GM12878 (cell line): ENCODE data around the gene TBX10. TPM values are rescaled to one million over a fixed set of nuclear protein-coding genes. Genes with fewer than 3 reads are reported as not detected.
A peak's percentile ranks its signal among the peaks of the same experiment; 100 is the strongest.

ENCODE experiments used
- CBX5 ChIP-seq: sonication (generic); IDR thresholded peaks from 2 replicates; pipeline ENCODE4 v1.6.1; 2016; ENCODE audit warnings: low read depth, moderate library complexity, mild to moderate bottlenecking, inconsistent platforms
- CTCF ChIP-seq, 3 experiments: IDR thresholded peaks in 2 of 3; conservative IDR thresholded peaks in 1 of 3; 2 replicates each; pipeline ENCODE4 v1.5.1; 2011; ENCODE audit warnings: low read depth in 3 of 3, low read length in 3 of 3, mild to moderate bottlenecking in 3 of 3, control low read depth in 2 of 3, moderate library complexity in 2 of 3, inconsistent platforms in 1 of 3, mixed read lengths in 1 of 3; ENCODE audit not compliant: control insufficient read depth in 2 of 3, insufficient read depth in 1 of 3; ENCODE audit errors: extremely low read depth in 1 of 3
- EGR1 ChIP-seq, 2 experiments: IDR thresholded peaks; 1 replicate in 1 of 2; 2 replicates in 1 of 2; pipeline ENCODE4 v1.6.1; 2011 to 2012; ENCODE audit warnings: low read depth in 2 of 2, low read length in 2 of 2, borderline replicate concordance in 1 of 2, mild to moderate bottlenecking in 1 of 2, moderate library complexity in 1 of 2
- MLLT1 ChIP-seq: fragments of 450-650 bp; IDR thresholded peaks from 2 replicates; pipeline ENCODE4 v1.6.1; 2016; ENCODE audit warnings: mild to moderate bottlenecking
- PAX5 ChIP-seq: IDR thresholded peaks from 2 replicates; pipeline ENCODE4 v1.6.1; 2011; ENCODE audit warnings: low read depth, low read length, borderline replicate concordance
- POLR2AphosphoS5 ChIP-seq: IDR thresholded peaks from 2 replicates; pipeline ENCODE4 v1.6.1; 2011; ENCODE audit warnings: mild to moderate bottlenecking, low read length, inconsistent platforms
- STAT1 ChIP-seq: fragments of 450-650 bp; conservative IDR thresholded peaks from 2 replicates; pipeline ENCODE4 v1.6.1; 2014; ENCODE audit warnings: antibody characterized with exemption, mild to moderate bottlenecking
- SUZ12 ChIP-seq: fragments of 200-600 bp; sonication (generic); IDR thresholded peaks from one replicate; pipeline ENCODE4 v1.6.1; 2018; ENCODE audit warnings: antibody characterized with exemption, mild to moderate bottlenecking; ENCODE audit not compliant: unreplicated experiment
- ZNF207 ChIP-seq: fragments of 450-650 bp; IDR thresholded peaks from 2 replicates; pipeline ENCODE4 v1.6.1; 2014; ENCODE audit warnings: antibody characterized with exemption, mild to moderate bottlenecking, borderline replicate concordance
- ZNF24 ChIP-seq: fragments of 450-650 bp; IDR thresholded peaks from 2 replicates; pipeline ENCODE4 v1.6.1; 2017; ENCODE audit warnings: antibody characterized with exemption, mild to moderate bottlenecking
- ZNF592 ChIP-seq: fragments of 450-650 bp; IDR thresholded peaks from 2 replicates; pipeline ENCODE4 v1.6.1; 2017; ENCODE audit warnings: mild to moderate bottlenecking, moderate library complexity
- polyA plus RNA-seq, 11 experiments: library from polyadenylated mRNA; depleted of rRNA in 4 of 11; unstranded in 6 of 11; stranded (reverse) in 5 of 11; fragments of >200 nt; fragmentation: Nextera tagmentation in 4 of 11; fragmentation: Illumina TruSeq in 1 of 11; extraction: Ambion mirVana in 4 of 11; extraction: Trizol in 1 of 11; gene quantifications; 1 replicate in 1 of 11; 2 replicates in 10 of 11; pipeline versions ENCODE4 v1.2.1 to v1.2.3, GENCODE V29; 2011 to 2016; ENCODE audit warnings: inconsistent platforms in 2 of 11, missing spikeins in 2 of 11, low read depth in 1 of 11
- total RNA-seq, 4 experiments: library from RNA; depleted of rRNA in 3 of 4; stranded (reverse); fragments of >200 nt in 3 of 4; fragmentation: Illumina TruSeq in 1 of 4; extraction: Trizol in 1 of 4; gene quantifications; 2 replicates each; pipeline versions ENCODE4 v1.2.1 to v1.2.3, GENCODE V29; 2013 to 2021
- TF ChIP-seq, protein P1 (sequence below): fragments of 450-650 bp; IDR thresholded peaks from 2 replicates; pipeline ENCODE4 v1.6.1; 2017; ENCODE audit warnings: antibody characterized with exemption, mild to moderate bottlenecking, moderate library complexity
- TF ChIP-seq, protein P2 (sequence below): fragments of 450-650 bp; IDR thresholded peaks from 2 replicates; pipeline ENCODE4 v1.6.1; 2017; ENCODE audit warnings: mild to moderate bottlenecking, moderate library complexity

Gene TBX10
- total and polyA plus RNA-seq, 10 of the 15 experiments (the other 5 are each of a cell fraction or from before 2014, with no cell fraction given): 0.10 to 0.44 (median 0.20) TPM; not detected in 4

- TF ChIP-seq CTCF (IDR thresholded peaks at IDR 0.05 in 2 of 3, conservative IDR thresholded peaks at IDR 0.05 in 1 of 3; ENCODE audit: control insufficient read depth in 2 of 3, extremely low read depth in 1 of 3, insufficient read depth in 1 of 3, low read depth in 3 of 3, low read length in 3 of 3) (peak; percentile 47 to 79 (median 73)), SUZ12 (no peak), ZNF207 (no peak; the same call in 1 of the 2 replicates), ZNF24 (no peak), POLR2AphosphoS5 (peak; percentile 83), STAT1 (no peak), CBX5 (no peak), PAX5 (0 out of 2 replicates have a peak, but pooled peaks have one; percentile 10), ZNF592 (no peak), MLLT1 (peak; percentile 70; the same call in 1 of the 2 replicates), EGR1 (IDR thresholded peaks at IDR 0.05; ENCODE audit: borderline replicate concordance in 1 of 2, low read depth in 2 of 2, low read length in 2 of 2) (peak; percentile 19 to 63; a peak in 2 of 3 replicates)
- TF ChIP-seq, protein P1, sequence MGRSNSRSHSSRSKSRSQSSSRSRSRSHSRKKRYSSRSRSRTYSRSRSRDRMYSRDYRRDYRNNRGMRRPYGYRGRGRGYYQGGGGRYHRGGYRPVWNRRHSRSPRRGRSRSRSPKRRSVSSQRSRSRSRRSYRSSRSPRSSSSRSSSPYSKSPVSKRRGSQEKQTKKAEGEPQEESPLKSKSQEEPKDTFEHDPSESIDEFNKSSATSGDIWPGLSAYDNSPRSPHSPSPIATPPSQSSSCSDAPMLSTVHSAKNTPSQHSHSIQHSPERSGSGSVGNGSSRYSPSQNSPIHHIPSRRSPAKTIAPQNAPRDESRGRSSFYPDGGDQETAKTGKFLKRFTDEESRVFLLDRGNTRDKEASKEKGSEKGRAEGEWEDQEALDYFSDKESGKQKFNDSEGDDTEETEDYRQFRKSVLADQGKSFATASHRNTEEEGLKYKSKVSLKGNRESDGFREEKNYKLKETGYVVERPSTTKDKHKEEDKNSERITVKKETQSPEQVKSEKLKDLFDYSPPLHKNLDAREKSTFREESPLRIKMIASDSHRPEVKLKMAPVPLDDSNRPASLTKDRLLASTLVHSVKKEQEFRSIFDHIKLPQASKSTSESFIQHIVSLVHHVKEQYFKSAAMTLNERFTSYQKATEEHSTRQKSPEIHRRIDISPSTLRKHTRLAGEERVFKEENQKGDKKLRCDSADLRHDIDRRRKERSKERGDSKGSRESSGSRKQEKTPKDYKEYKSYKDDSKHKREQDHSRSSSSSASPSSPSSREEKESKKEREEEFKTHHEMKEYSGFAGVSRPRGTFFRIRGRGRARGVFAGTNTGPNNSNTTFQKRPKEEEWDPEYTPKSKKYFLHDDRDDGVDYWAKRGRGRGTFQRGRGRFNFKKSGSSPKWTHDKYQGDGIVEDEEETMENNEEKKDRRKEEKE: no peak
- TF ChIP-seq, protein P2, sequence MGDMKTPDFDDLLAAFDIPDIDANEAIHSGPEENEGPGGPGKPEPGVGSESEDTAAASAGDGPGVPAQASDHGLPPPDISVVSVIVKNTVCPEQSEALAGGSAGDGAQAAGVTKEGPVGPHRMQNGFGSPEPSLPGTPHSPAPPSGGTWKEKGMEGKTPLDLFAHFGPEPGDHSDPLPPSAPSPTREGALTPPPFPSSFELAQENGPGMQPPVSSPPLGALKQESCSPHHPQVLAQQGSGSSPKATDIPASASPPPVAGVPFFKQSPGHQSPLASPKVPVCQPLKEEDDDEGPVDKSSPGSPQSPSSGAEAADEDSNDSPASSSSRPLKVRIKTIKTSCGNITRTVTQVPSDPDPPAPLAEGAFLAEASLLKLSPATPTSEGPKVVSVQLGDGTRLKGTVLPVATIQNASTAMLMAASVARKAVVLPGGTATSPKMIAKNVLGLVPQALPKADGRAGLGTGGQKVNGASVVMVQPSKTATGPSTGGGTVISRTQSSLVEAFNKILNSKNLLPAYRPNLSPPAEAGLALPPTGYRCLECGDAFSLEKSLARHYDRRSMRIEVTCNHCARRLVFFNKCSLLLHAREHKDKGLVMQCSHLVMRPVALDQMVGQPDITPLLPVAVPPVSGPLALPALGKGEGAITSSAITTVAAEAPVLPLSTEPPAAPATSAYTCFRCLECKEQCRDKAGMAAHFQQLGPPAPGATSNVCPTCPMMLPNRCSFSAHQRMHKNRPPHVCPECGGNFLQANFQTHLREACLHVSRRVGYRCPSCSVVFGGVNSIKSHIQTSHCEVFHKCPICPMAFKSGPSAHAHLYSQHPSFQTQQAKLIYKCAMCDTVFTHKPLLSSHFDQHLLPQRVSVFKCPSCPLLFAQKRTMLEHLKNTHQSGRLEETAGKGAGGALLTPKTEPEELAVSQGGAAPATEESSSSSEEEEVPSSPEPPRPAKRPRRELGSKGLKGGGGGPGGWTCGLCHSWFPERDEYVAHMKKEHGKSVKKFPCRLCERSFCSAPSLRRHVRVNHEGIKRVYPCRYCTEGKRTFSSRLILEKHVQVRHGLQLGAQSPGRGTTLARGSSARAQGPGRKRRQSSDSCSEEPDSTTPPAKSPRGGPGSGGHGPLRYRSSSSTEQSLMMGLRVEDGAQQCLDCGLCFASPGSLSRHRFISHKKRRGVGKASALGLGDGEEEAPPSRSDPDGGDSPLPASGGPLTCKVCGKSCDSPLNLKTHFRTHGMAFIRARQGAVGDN: no peak
Observed at GRCh38 chr11:67606492-67607295, 32.9 kb downstream of the TBX10 start, which contains the start of gene NDUFV1 (continued).
